WI38 (cell line): ENCODE results near the gene NAV2.

Experiments
- H3K4me3 ChIP-seq: 2 replicates; pipeline ENCODE4 v1.5.1; 2011; ENCODE audit warnings: low read depth, mild to moderate bottlenecking, control low read depth, low read length
- CTCF ChIP-seq: IDR thresholded peaks from 2 replicates; pipeline ENCODE4 v1.5.1; 2012; ENCODE audit warnings: low read depth, mild to moderate bottlenecking, control low read depth, low read length

The NAV2 gene

GRCh38 chr11:19862091-19862490 is 149.5 kb downstream of the NAV2 start:
- no peak overlapping the region for H3K4me3 ChIP-seq
- TF ChIP-seq CTCF, result no peak

- no peak overlapping the region for H3K4me3 ChIP-seq
- no peak for TF ChIP-seq CTCF
Observed at GRCh38 chr11:19864141-19865140, 151.8 kb downstream of the NAV2 start.

GRCh38 chr11:19866037-19866436 is 153.4 kb downstream of the NAV2 start:
- H3K4me3 ChIP-seq, result no peak overlapping the region
- no peak for TF ChIP-seq CTCF

GRCh38 chr11:19866521-19866920 is 153.9 kb downstream of the NAV2 start:
- no peak overlapping the region for H3K4me3 ChIP-seq
- no peak for TF ChIP-seq CTCF

- no peak overlapping the region for H3K4me3 ChIP-seq
- no peak for TF ChIP-seq CTCF
Observed at GRCh38 chr11:19867064-19867463, 154.4 kb downstream of the NAV2 start.

GRCh38 chr11:19868281-19868821 is 155.7 kb downstream of the NAV2 start:
- TF ChIP-seq CTCF, result no peak
- H3K4me3 ChIP-seq, result no peak overlapping the region

GRCh38 chr11:19868871-19869270 is 156.2 kb downstream of the NAV2 start:
- H3K4me3 ChIP-seq, result no peak overlapping the region
- no peak for TF ChIP-seq CTCF
